HG02970 (cell line): ENCODE data around the gene NLE1.
"Not testable (repeated sequence)": the region's sequence is repeated elsewhere in the genome, so short reads cannot be mapped to it uniquely, and the experiment has no call there.

Source experiments
- ATAC-seq: cut with Tn5 transposase; IDR thresholded peaks from one replicate; pipeline ENCODE4 v1.9.1; 2021; ENCODE audit warnings: mild to moderate bottlenecking, moderate library complexity, moderate number of reproducible peaks; ENCODE audit not compliant: unreplicated experiment, low FRiP score

NLE1 gene

GRCh38 chr17:35130392-35130791, 11.7 kb downstream of the NLE1 start:
- no peak for ATAC-seq

- ATAC-seq, result no peak
Observed at GRCh38 chr17:35129973-35130351, 12.1 kb downstream of the NLE1 start.

GRCh38 chr17:35129154-35129972, 12.7 kb downstream of the NLE1 start:
- no peak for ATAC-seq

GRCh38 chr17:35127751-35128514, 14.2 kb downstream of the NLE1 start:
- ATAC-seq, result no peak

GRCh38 chr17:35121315-35121714, 20.8 kb downstream of the NLE1 start, which contains the start of gene FNDC8:
Gene FNDC8, plus strand, starts transcription at chr17:35121615. Its CDS starts 79 bp downstream, at chr17:35121694.
- ATAC-seq, result no peak

GRCh38 chr17:35119370-35120165, 22.5 kb downstream of the NLE1 start, which contains the start of gene RAD51D:
Gene RAD51D, minus strand, starts transcription at chr17:35119860. Its CDS starts 247 bp downstream, at chr17:35119613.
- ATAC-seq, result peak; percentile 87

- no peak for ATAC-seq
Observed at GRCh38 chr17:35117984-35118383, 24.1 kb downstream of the NLE1 start.

- ATAC-seq, result no peak
Observed at GRCh38 chr17:35116845-35117244, 25.3 kb downstream of the NLE1 start.

- ATAC-seq, result not testable (repeated sequence)
Observed at GRCh38 chr17:35110791-35111190, 31.3 kb downstream of the NLE1 start.

- ATAC-seq, result no peak
Observed at GRCh38 chr17:35104844-35105450, 37.2 kb downstream of the NLE1 start.

GRCh38 chr17:35103271-35103670, 38.8 kb downstream of the NLE1 start:
- ATAC-seq, result no peak

- no peak for ATAC-seq
Observed at GRCh38 chr17:35101725-35102124, 40.4 kb downstream of the NLE1 start.

- no peak for ATAC-seq
Observed at GRCh38 chr17:35101036-35101435, 41.1 kb downstream of the NLE1 start.

- ATAC-seq, result no peak
Observed at GRCh38 chr17:35099908-35100307, 42.2 kb downstream of the NLE1 start.

- ATAC-seq, result no peak
Observed at GRCh38 chr17:35097776-35098175, 44.3 kb downstream of the NLE1 start.

- ATAC-seq, result no peak
Observed at GRCh38 chr17:35095741-35096140, 46.4 kb downstream of the NLE1 start.

GRCh38 chr17:35094902-35095301, 47.2 kb downstream of the NLE1 start:
- ATAC-seq, result no peak

- not testable (repeated sequence) for ATAC-seq
Observed at GRCh38 chr17:35090707-35091106, 51.4 kb downstream of the NLE1 start.

GRCh38 chr17:35089586-35090296, 52.4 kb downstream of the NLE1 start:
- no peak for ATAC-seq
